Fibroblast of lung (primary cell): ENCODE results near the gene FAM53B. TPM values are rescaled to one million over a fixed set of nuclear protein-coding genes. Genes with fewer than 3 reads are reported as not detected.

ENCODE experiments used
- DNase-seq, 2 donors: peaks; one replicate each; pipeline versions ENCODE4 v3.0.0 to v3.0.0-alpha.2; 2010; ENCODE audit warnings: low read depth in 2 of 2
- H2AFZ ChIP-seq: 2 replicates; pipeline ENCODE4 v1.5.1; 2012; ENCODE audit warnings: low read length, control low read depth, inconsistent platforms
- H3K27ac ChIP-seq: 2 replicates; pipeline ENCODE4 v1.5.1; 2011; ENCODE audit warnings: low read length, control low read depth; ENCODE audit not compliant: insufficient read depth
- H3K27me3 ChIP-seq: 2 replicates; pipeline ENCODE4 v1.5.1; 2011; ENCODE audit warnings: mild to moderate bottlenecking, low read length; ENCODE audit not compliant: control insufficient read depth, insufficient read depth
- H3K36me3 ChIP-seq: 2 replicates; pipeline ENCODE4 v1.5.1; 2011; ENCODE audit warnings: low read length; ENCODE audit not compliant: control insufficient read depth, insufficient read depth
- H3K4me1 ChIP-seq: 2 replicates; pipeline ENCODE4 v1.5.1; 2011; ENCODE audit warnings: low read length; ENCODE audit not compliant: control insufficient read depth, insufficient read depth; ENCODE audit errors: extremely low read depth
- H3K4me2 ChIP-seq: 2 replicates; pipeline ENCODE4 v1.5.1; 2011; ENCODE audit warnings: low read length, control low read depth; ENCODE audit not compliant: insufficient read depth; ENCODE audit errors: extremely low read depth
- H3K4me3 ChIP-seq, 4 experiments: fragments of 200-600 bp in 1 of 4; sonication (generic) in 1 of 4; replicated peaks in 1 of 4; 2 replicates each; pipeline ENCODE4 v1.5.1; 2011 to 2016; ENCODE audit warnings: low read length in 4 of 4, low read depth in 3 of 4, mild to moderate bottlenecking in 3 of 4, control low read depth in 2 of 4, inconsistent platforms in 1 of 4, mixed read lengths in 1 of 4; ENCODE audit not compliant: insufficient read depth in 1 of 4; ENCODE audit errors: control extremely low read depth in 1 of 4
- H3K79me2 ChIP-seq: 2 replicates; pipeline ENCODE4 v1.5.1; 2012; ENCODE audit warnings: mild to moderate bottlenecking, low read length, inconsistent platforms; ENCODE audit not compliant: control insufficient read depth, insufficient read depth
- H3K9ac ChIP-seq: 2 replicates; pipeline ENCODE4 v1.5.1; 2011; ENCODE audit warnings: mild to moderate bottlenecking, low read length, control low read depth; ENCODE audit not compliant: insufficient read depth
- H3K9me3 ChIP-seq: 2 replicates; pipeline ENCODE4 v1.5.1; 2012; ENCODE audit warnings: low read depth, low read length; ENCODE audit not compliant: control insufficient read depth, insufficient read depth
- H4K20me1 ChIP-seq: 2 replicates; pipeline ENCODE4 v1.5.1; 2011; ENCODE audit warnings: low read length; ENCODE audit not compliant: control insufficient read depth, insufficient read depth; ENCODE audit errors: extremely low read depth
- CTCF ChIP-seq, 2 donors: IDR thresholded peaks in 1 of 2; conservative IDR thresholded peaks in 1 of 2; 1 replicate in 1 of 2; 2 replicates in 1 of 2; pipeline ENCODE4 v1.5.1; 2011 to 2012; ENCODE audit warnings: low read length in 2 of 2, control low read depth in 1 of 2, inconsistent platforms in 1 of 2, low read depth in 1 of 2, mild to moderate bottlenecking in 1 of 2
- EZH2 ChIP-seq: IDR thresholded peaks from 2 replicates; pipeline ENCODE4 v1.5.1; 2012; ENCODE audit warnings: low read length, control low read depth, mild to moderate bottlenecking; ENCODE audit errors: missing control alignments
- polyA plus RNA-seq, 2 donors: library from polyadenylated mRNA; depleted of rRNA in 1 of 2; stranded (reverse) in 1 of 2; unstranded in 1 of 2; fragments of >200 nt; gene quantifications; 2 replicates each; pipeline ENCODE4 v1.2.1, GENCODE V29; 2011 to 2012; ENCODE audit warnings: missing spikeins in 1 of 2
- total RNA-seq: library from RNA; depleted of rRNA; stranded (reverse); fragments of >200 nt; gene quantifications from 2 replicates; pipeline ENCODE4 v1.2.1, GENCODE V29; 2014

Gene FAM53B
- total and polyA plus RNA-seq, 2 donors (not counting 1 experiment from before 2014, with no cell fraction given), result 2.2 to 11.7 TPM

- Histone ChIP-seq H3K4me1 (peaks cover 12% of the 10 kb centered on the region), H3K4me3 (no peak overlapping the region), H3K9me3 (no peaks in the 10 kb centered on the region), H2AFZ (no peak overlapping the region), H4K20me1 (no peaks in the 10 kb centered on the region), H3K79me2 (no peaks in the 10 kb centered on the region), H3K36me3 (peaks cover 5% of the 10 kb centered on the region), H3K27me3 (no peaks in the 10 kb centered on the region), H3K27ac (no peak overlapping the region), H3K9ac (no peak overlapping the region), H3K4me2 (no peak overlapping the region)
- no peak for DNase-seq
- TF ChIP-seq EZH2, result no peak
- TF ChIP-seq CTCF (conservative IDR thresholded peaks at IDR 0.05 in 1 of 2, IDR thresholded peaks at IDR 0.05 in 1 of 2; ENCODE audit: low read depth in 1 of 2, low read length in 2 of 2), result no peak
Measured at GRCh38 chr10:124706462-124707143, 37.6 kb downstream of the FAM53B start.

GRCh38 chr10:124705817-124706461 lies 38.2 kb downstream of the FAM53B start:
- H3K9ac ChIP-seq, result no peak overlapping the region
- no peaks in the 10 kb centered on the region for H3K27me3 ChIP-seq
- H3K79me2 ChIP-seq, result no peaks in the 10 kb centered on the region
- no peak overlapping the region for H2AFZ ChIP-seq
- no peaks in the 10 kb centered on the region for H4K20me1 ChIP-seq
- no peak for DNase-seq
- TF ChIP-seq CTCF (conservative IDR thresholded peaks at IDR 0.05 in 1 of 2, IDR thresholded peaks at IDR 0.05 in 1 of 2; ENCODE audit: low read depth in 1 of 2, low read length in 2 of 2), result peak; percentile 16 to 21
- no peak for TF ChIP-seq EZH2
- H3K36me3 ChIP-seq, result peaks cover 5% of the 10 kb centered on the region
- no peak overlapping the region for H3K4me2 ChIP-seq
- no peaks in the 10 kb centered on the region for H3K9me3 ChIP-seq
- no peak overlapping the region for H3K4me3 ChIP-seq
- no peak overlapping the region for H3K27ac ChIP-seq
- peaks cover 19% of the 10 kb centered on the region for H3K4me1 ChIP-seq

- H3K4me2 ChIP-seq, result no peak overlapping the region
- peaks cover 19% of the 10 kb centered on the region for H3K4me1 ChIP-seq
- H3K27ac ChIP-seq, result no peak overlapping the region
- no peak overlapping the region for H3K9ac ChIP-seq
- no peak overlapping the region for H3K4me3 ChIP-seq
- H3K9me3 ChIP-seq, result no peaks in the 10 kb centered on the region
- H2AFZ ChIP-seq, result no peak overlapping the region
- no peak for TF ChIP-seq CTCF (conservative IDR thresholded peaks at IDR 0.05 in 1 of 2, IDR thresholded peaks at IDR 0.05 in 1 of 2; ENCODE audit: low read depth in 1 of 2, low read length in 2 of 2)
- TF ChIP-seq EZH2, result no peak
- H4K20me1 ChIP-seq, result no peaks in the 10 kb centered on the region
- peaks cover 5% of the 10 kb centered on the region for H3K36me3 ChIP-seq
- no peaks in the 10 kb centered on the region for H3K79me2 ChIP-seq
- no peak for DNase-seq
- H3K27me3 ChIP-seq, result no peaks in the 10 kb centered on the region
Measured at GRCh38 chr10:124705381-124705740, 38.8 kb downstream of the FAM53B start.
